ENCODE measurements around the gene PDE1C. TPM values are rescaled to one million over a fixed set of nuclear protein-coding genes. Genes with fewer than 3 reads are reported as not detected.

The PDE1C gene
- total RNA-seq, 2 experiments from 2014 or later, result not detected

- no peak overlapping the region for H3K27ac Mint-ChIP-seq
- ChIA-PET POLR2A (no interaction called here), CTCF (no interaction called here)
- H3K4me3 Mint-ChIP-seq, result no peak overlapping the region
- no peaks in the 10 kb centered on the region for H3K9me3 Mint-ChIP-seq
- no peaks in the 10 kb centered on the region for H3K36me3 Mint-ChIP-seq
- H3K4me1 Mint-ChIP-seq (ENCODE audit: low read depth), result no peaks in the 10 kb centered on the region
- DNase-seq, result no peak
- intact Hi-C loops (cut with micrococcal nuclease), result no loop called here
- no peaks in the 10 kb centered on the region for H3K27me3 Mint-ChIP-seq
Measured at GRCh38 chr7:31917256-31917655, 153.0 kb downstream of the PDE1C start.

GRCh38 chr7:31910191-31910590 is 160.0 kb downstream of the PDE1C start:
- Mint-ChIP-seq H3K9me3 (peaks cover 6% of the 10 kb centered on the region), H3K4me3 (no peak overlapping the region), H3K36me3 (no peaks in the 10 kb centered on the region), H3K4me1 (ENCODE audit: low read depth) (no peaks in the 10 kb centered on the region), H3K27me3 (no peaks in the 10 kb centered on the region), H3K27ac (no peak overlapping the region)
- ChIA-PET CTCF (no interaction called here), POLR2A (no interaction called here)
- intact Hi-C loops (cut with micrococcal nuclease), result no loop called here
- no peak for DNase-seq

- Mint-ChIP-seq H3K4me1 (ENCODE audit: low read depth) (no peaks in the 10 kb centered on the region), H3K27me3 (no peaks in the 10 kb centered on the region), H3K36me3 (no peaks in the 10 kb centered on the region), H3K9me3 (peaks cover 6% of the 10 kb centered on the region), H3K27ac (no peak overlapping the region), H3K4me3 (no peak overlapping the region)
- POLR2A ChIA-PET, result no interaction called here
- CTCF ChIA-PET, result no interaction called here
- DNase-seq, result no peak
- intact Hi-C loops (cut with micrococcal nuclease), result no loop called here
Measured at GRCh38 chr7:31906479-31907171, 163.6 kb downstream of the PDE1C start.

DNA sequence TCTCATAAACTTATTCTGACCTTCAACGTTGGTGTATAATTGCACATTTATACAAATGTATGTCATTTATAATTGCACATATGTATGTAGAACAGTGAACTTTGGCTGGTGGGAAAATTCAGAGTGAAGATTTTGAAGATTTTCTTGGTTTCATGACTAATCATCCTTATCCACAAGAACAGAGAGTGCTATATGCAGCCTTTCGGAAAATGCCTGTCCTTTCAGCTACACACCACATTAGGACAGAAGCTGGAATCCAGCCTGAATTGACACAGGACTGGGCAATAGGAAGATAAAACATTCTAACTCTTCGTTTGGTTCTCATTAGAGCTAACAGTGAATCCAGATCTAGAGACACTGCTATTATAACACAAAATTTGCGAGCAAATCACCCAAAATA is 166.2 kb downstream of the PDE1C start:
- ChIA-PET POLR2A (no interaction called here), CTCF (no interaction called here)
- Mint-ChIP-seq H3K36me3 (no peaks in the 10 kb centered on the region), H3K27ac (no peak overlapping the region), H3K9me3 (no peaks in the 10 kb centered on the region), H3K27me3 (no peaks in the 10 kb centered on the region), H3K4me1 (ENCODE audit: low read depth) (no peaks in the 10 kb centered on the region), H3K4me3 (no peak overlapping the region)
- intact Hi-C loops (cut with micrococcal nuclease), result no loop called here
- no peak for DNase-seq

GRCh38 chr7:31899356-31899927 is 170.8 kb downstream of the PDE1C start:
- intact Hi-C loops (cut with micrococcal nuclease), result no loop called here
- H3K27me3 Mint-ChIP-seq, result no peaks in the 10 kb centered on the region
- DNase-seq, result no peak
- H3K27ac Mint-ChIP-seq, result no peak overlapping the region
- ChIA-PET POLR2A (no interaction called here), CTCF (no interaction called here)
- no peak overlapping the region for H3K4me3 Mint-ChIP-seq
- no peaks in the 10 kb centered on the region for H3K4me1 Mint-ChIP-seq (ENCODE audit: low read depth)
- no peaks in the 10 kb centered on the region for H3K9me3 Mint-ChIP-seq
- no peaks in the 10 kb centered on the region for H3K36me3 Mint-ChIP-seq

- ChIA-PET POLR2A (no interaction called here), CTCF (no interaction called here)
- Mint-ChIP-seq H3K36me3 (no peaks in the 10 kb centered on the region), H3K4me3 (no peak overlapping the region), H3K4me1 (ENCODE audit: low read depth) (no peaks in the 10 kb centered on the region), H3K27me3 (no peaks in the 10 kb centered on the region), H3K9me3 (no peaks in the 10 kb centered on the region), H3K27ac (no peak overlapping the region)
- no peak for DNase-seq
- intact Hi-C loops (cut with micrococcal nuclease), result no loop called here
Measured at GRCh38 chr7:31896925-31897324, 173.3 kb downstream of the PDE1C start.

GRCh38 chr7:31894308-31894707 is 175.9 kb downstream of the PDE1C start:
- intact Hi-C loops (cut with micrococcal nuclease), result no loop called here
- no peak overlapping the region for H3K4me3 Mint-ChIP-seq
- H3K27me3 Mint-ChIP-seq, result no peaks in the 10 kb centered on the region
- no peaks in the 10 kb centered on the region for H3K4me1 Mint-ChIP-seq (ENCODE audit: low read depth)
- no peak overlapping the region for H3K27ac Mint-ChIP-seq
- peaks cover 2% of the 10 kb centered on the region for H3K9me3 Mint-ChIP-seq
- H3K36me3 Mint-ChIP-seq, result no peaks in the 10 kb centered on the region
- CTCF ChIA-PET, result interaction anchor here (0.9 kb wide), 1 partner anchor 44 kb away, joined by 3 read pairs; no protein-coding TSS in a partner anchor
- POLR2A ChIA-PET, result no interaction called here
- DNase-seq, result no peak

DNA sequence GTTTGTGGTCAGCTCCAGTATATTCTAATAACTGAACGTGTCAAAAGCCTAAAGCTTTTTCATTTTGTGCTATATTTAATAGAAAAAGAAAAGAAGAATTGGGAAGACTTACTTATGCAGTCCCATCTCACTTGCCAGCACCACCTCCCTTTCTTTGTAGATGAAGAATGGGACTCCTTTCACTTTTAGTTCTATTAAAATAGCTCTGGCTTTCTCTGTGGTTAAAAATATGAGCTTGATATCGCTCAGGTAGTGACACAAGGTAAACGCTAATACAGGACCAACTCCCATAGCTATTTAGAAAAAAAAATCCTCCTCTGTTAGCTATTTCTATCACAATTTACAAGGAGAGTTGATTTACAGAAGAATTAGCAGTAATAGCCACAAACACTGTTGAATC is 176.8 kb downstream of the PDE1C start:
- CTCF ChIA-PET, result no interaction called here
- Mint-ChIP-seq H3K36me3 (no peaks in the 10 kb centered on the region), H3K27ac (no peak overlapping the region), H3K27me3 (no peaks in the 10 kb centered on the region), H3K9me3 (peaks cover 2% of the 10 kb centered on the region), H3K4me3 (no peak overlapping the region), H3K4me1 (ENCODE audit: low read depth) (no peaks in the 10 kb centered on the region)
- intact Hi-C loops (cut with micrococcal nuclease), result no loop called here
- DNase-seq, result no peak
- POLR2A ChIA-PET, result no interaction called here

GRCh38 chr7:31892099-31892829 is 177.9 kb downstream of the PDE1C start:
- no peaks in the 10 kb centered on the region for H3K27me3 Mint-ChIP-seq
- H3K4me3 Mint-ChIP-seq, result no peak overlapping the region
- intact Hi-C loops (cut with micrococcal nuclease), result no loop called here
- peaks cover 4% of the 10 kb centered on the region for H3K9me3 Mint-ChIP-seq
- DNase-seq, result no peak
- H3K36me3 Mint-ChIP-seq, result no peaks in the 10 kb centered on the region
- no peaks in the 10 kb centered on the region for H3K4me1 Mint-ChIP-seq (ENCODE audit: low read depth)
- POLR2A ChIA-PET, result no interaction called here
- CTCF ChIA-PET, result no interaction called here
- H3K27ac Mint-ChIP-seq, result no peak overlapping the region

DNA sequence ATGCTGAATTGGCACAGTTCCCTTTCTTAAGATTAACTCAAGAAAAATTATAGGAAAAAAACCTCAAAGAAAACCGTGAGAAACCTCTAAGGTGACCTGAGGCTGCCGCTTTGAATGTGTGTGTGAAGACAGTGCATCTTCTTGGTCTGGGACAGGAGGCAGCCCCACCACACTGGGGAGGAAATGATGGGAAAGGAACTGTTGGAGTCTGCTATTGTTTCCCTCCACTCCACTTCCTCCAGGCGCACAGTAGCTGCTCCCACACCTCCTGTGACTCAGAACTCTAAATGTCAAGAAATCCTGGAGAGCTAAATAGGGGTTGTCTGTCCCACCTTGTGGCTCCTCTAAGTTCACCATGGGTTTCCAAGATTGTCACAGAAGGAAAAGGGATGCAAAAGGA is 179.4 kb downstream of the PDE1C start:
- H3K27ac Mint-ChIP-seq, result no peak overlapping the region
- CTCF ChIA-PET, result no interaction called here
- DNase-seq, result no peak
- H3K4me3 Mint-ChIP-seq, result no peak overlapping the region
- H3K9me3 Mint-ChIP-seq, result peaks cover 13% of the 10 kb centered on the region
- no peaks in the 10 kb centered on the region for H3K27me3 Mint-ChIP-seq
- H3K4me1 Mint-ChIP-seq (ENCODE audit: low read depth), result no peaks in the 10 kb centered on the region
- intact Hi-C loops (cut with micrococcal nuclease), result no loop called here
- H3K36me3 Mint-ChIP-seq, result no peaks in the 10 kb centered on the region
- POLR2A ChIA-PET, result no interaction called here

- CTCF ChIA-PET, result no interaction called here
- peaks cover 13% of the 10 kb centered on the region for H3K9me3 Mint-ChIP-seq
- H3K4me1 Mint-ChIP-seq (ENCODE audit: low read depth), result no peaks in the 10 kb centered on the region
Measured at GRCh38 chr7:31890198-31890597, 180.0 kb downstream of the PDE1C start.

DNA sequence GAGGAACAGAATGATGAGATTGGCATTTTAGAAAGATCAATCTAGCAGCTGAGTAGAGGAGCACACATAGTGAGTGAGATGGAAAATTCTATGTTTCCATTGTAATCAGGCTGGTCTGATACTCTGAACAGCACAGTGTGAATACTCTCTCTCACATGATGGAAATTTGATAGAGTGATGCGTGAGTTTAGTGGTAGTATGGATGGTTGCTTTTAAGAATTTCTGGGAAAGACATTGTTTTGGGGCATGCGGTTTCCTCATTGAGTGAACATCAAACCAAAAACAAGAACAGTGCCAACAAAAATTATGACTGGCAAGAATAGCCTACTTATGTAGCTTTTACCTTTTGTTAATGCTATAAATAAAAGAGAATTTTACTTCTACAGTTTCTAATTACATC is 183.2 kb downstream of the PDE1C start:
- no peaks in the 10 kb centered on the region for H3K27me3 Mint-ChIP-seq
- no peak for DNase-seq
- intact Hi-C loops (cut with micrococcal nuclease), result no loop called here
- ChIA-PET CTCF (no interaction called here), POLR2A (no interaction called here)
- H3K36me3 Mint-ChIP-seq, result no peaks in the 10 kb centered on the region
- no peaks in the 10 kb centered on the region for H3K4me1 Mint-ChIP-seq (ENCODE audit: low read depth)
- peaks cover 16% of the 10 kb centered on the region for H3K9me3 Mint-ChIP-seq
- no peak overlapping the region for H3K27ac Mint-ChIP-seq
- H3K4me3 Mint-ChIP-seq, result no peak overlapping the region

More at GRCh38 chr7:31890198-31890597, 180.0 kb downstream of the PDE1C start:
- DNase-seq, result no peak
- no peaks in the 10 kb centered on the region for H3K27me3 Mint-ChIP-seq
- no peaks in the 10 kb centered on the region for H3K36me3 Mint-ChIP-seq
- H3K27ac Mint-ChIP-seq, result no peak overlapping the region
- POLR2A ChIA-PET, result no interaction called here
- no peak overlapping the region for H3K4me3 Mint-ChIP-seq
- intact Hi-C loops (cut with micrococcal nuclease), result no loop called here

DNA sequence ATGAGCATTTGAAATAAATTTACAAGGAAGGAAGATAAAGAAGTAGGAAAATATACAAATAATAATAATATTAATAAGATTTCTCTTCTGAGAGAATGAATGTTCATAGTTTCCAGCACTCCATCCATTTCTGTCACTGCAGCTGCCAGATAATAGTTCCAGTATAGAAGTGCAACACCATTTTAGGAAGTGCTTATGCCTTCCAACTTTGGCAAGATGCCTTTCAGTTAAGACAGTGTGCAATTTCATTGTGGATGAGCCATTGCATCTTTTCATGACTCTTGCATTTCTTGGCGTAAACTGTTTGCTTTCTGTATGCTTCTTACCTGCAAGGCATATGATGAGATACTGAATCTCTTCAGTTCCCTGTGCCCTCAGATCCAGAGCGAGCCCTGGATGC is 185.0 kb downstream of the PDE1C start:
- Mint-ChIP-seq H3K27ac (no peak overlapping the region), H3K4me1 (ENCODE audit: low read depth) (no peaks in the 10 kb centered on the region), H3K9me3 (peaks cover 16% of the 10 kb centered on the region), H3K36me3 (no peaks in the 10 kb centered on the region), H3K4me3 (no peak overlapping the region), H3K27me3 (no peaks in the 10 kb centered on the region)
- intact Hi-C loops (cut with micrococcal nuclease), result no loop called here
- DNase-seq, result no peak
- CTCF ChIA-PET, result no interaction called here
- POLR2A ChIA-PET, result no interaction called here
